Activated B cell treated with CpG ODN at 0.5 μM for 24 hours (primary cell): ENCODE data around the gene LCA5L. TPM values are rescaled to one million over a fixed set of nuclear protein-coding genes. Genes with fewer than 3 reads are reported as not detected.

Experiments
- ATAC-seq: fragments of 200-7000 bp; cut with Tn5 transposase; one replicate; pipeline ENCODE4 v1.10.0; 2021; ENCODE audit warnings: low read depth, mild to moderate bottlenecking, moderate library complexity
- CTCF ChIA-PET: fragments of 350-600 bp; sonication (Branson Sonifier 250); formaldehyde crosslinking; loops from one replicate; lab custom pipeline; 2021; ENCODE audit warnings: antibody characterized with exemption; lab: Charles Lee
- POLR2A ChIA-PET: fragments of 350-600 bp; sonication (Branson Sonifier 250); formaldehyde crosslinking; loops from one replicate; lab custom pipeline; 2021; ENCODE audit warnings: antibody characterized with exemption; lab: Charles Lee
- DNase-seq: peaks from one replicate; pipeline ENCODE4 v3.0.0; 2022
- H3K27ac Mint-ChIP-seq: one replicate; pipeline ENCODE4 v1.8.0; 2020; ENCODE audit warnings: mixed read lengths
- H3K27me3 Mint-ChIP-seq: one replicate; pipeline ENCODE4 v1.8.0; 2021; ENCODE audit warnings: mixed read lengths
- H3K36me3 Mint-ChIP-seq: one replicate; pipeline ENCODE4 v1.8.0; 2021; ENCODE audit warnings: low read depth, mixed read lengths
- H3K4me1 Mint-ChIP-seq: one replicate; pipeline ENCODE4 v1.8.0; 2021; ENCODE audit warnings: mixed read lengths
- H3K4me3 Mint-ChIP-seq: one replicate; pipeline ENCODE4 v1.8.0; 2020; ENCODE audit warnings: mild to moderate bottlenecking, mixed read lengths
- H3K9me3 Mint-ChIP-seq: one replicate; pipeline ENCODE4 v1.8.0; 2020; ENCODE audit warnings: mixed read lengths
- intact Hi-C: fragments of 100-400 bp; cut with micrococcal nuclease; formaldehyde crosslinking; loops from one replicate; pipeline ENCODE4 v1.15.1; 2024
- total RNA-seq: library from RNA; stranded (reverse); gene quantifications from 2 replicates; pipeline ENCODE4 v1.2.3, GENCODE V29; 2022
- TF ChIP-seq, protein P1 (sequence below): fragments of 200-600 bp; IDR thresholded peaks from one replicate; pipeline ENCODE4 v1.8.0; 2022; ENCODE audit warnings: antibody characterized with exemption, mild to moderate bottlenecking

Gene LCA5L
- total RNA-seq: 0.33 and 0.86 TPM in 2 replicates

DNA sequence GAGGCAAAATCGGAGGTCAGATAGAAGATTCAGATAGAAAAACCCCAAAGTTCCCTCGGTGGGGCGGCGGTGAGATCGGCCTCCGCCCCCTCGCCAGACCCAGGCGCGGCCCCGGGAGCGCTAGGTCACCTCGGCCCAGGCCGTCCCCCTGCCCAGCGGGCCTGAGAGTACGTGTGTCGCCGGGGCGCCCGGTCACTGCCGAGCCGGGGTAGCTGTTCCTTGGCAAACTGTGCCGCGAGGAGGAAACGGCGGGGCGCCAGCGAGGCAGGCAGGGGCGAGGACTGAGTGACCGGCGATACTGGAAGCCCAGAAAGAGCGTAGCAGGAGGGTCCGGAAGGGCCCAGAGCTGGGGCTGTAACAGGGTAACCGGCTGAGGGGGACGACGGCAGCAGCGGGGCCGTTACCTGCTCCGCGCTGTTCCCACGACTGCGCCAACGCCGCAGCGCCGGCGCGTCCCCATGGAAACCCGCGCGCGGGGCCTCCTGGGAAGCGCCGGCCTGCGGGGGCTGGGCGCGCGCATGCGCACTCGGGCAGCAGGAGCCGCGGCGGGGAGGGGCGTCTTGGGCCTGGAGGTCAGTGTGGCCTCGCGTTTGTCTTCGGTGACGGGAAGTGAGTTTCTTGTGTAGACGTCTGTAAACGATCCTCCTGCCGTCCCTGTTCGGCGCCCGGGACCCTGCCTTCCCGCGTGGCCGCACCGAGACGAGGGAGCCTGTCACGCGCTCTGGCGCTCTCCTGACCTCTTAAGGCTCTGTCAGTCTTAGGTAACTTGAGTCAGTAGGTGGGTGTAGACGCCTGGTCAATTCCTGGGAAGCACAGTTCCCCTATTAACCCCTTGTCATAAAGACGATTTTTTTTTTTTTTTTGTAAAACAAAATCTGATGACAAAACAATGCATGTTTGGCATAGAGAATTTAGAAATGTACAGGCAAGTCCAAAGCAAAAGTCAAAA is at the start of gene LCA5L:
Gene LCA5L (minus strand): TSS at position 458 of the 949 bp plus-strand sequence. CDS start 17,285 bp downstream, outside the sequence.
- H3K9me3 Mint-ChIP-seq: no peaks in the 10 kb centered on the region
- ChIA-PET POLR2A (interaction anchor here (0.6 to 2.1 kb wide), 3 partner anchors 132 to 1998 kb away, joined by 3 to 7 read pairs (median 3); partner anchors contain the start of gene BRWD1), CTCF (no interaction called here)
- DNase-seq (peak; percentile 95), ATAC-seq (peak; percentile 91)
- peak within 1 kb of the TSS; percentile 94 for H3K4me3 Mint-ChIP-seq
- H3K27me3 Mint-ChIP-seq: peaks cover 12% of the 10 kb centered on the region
- peak within 1 kb of the TSS; percentile 95 for H3K27ac Mint-ChIP-seq
- TF ChIP-seq, protein P1, sequence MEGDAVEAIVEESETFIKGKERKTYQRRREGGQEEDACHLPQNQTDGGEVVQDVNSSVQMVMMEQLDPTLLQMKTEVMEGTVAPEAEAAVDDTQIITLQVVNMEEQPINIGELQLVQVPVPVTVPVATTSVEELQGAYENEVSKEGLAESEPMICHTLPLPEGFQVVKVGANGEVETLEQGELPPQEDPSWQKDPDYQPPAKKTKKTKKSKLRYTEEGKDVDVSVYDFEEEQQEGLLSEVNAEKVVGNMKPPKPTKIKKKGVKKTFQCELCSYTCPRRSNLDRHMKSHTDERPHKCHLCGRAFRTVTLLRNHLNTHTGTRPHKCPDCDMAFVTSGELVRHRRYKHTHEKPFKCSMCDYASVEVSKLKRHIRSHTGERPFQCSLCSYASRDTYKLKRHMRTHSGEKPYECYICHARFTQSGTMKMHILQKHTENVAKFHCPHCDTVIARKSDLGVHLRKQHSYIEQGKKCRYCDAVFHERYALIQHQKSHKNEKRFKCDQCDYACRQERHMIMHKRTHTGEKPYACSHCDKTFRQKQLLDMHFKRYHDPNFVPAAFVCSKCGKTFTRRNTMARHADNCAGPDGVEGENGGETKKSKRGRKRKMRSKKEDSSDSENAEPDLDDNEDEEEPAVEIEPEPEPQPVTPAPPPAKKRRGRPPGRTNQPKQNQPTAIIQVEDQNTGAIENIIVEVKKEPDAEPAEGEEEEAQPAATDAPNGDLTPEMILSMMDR: no peak
- H3K36me3 Mint-ChIP-seq: peaks cover 6% of the 10 kb centered on the region
- H3K4me1 Mint-ChIP-seq: peaks cover 12% of the 10 kb centered on the region
- intact Hi-C loops: loop anchor here (1.0 to 2.0 kb wide), 5 partner anchors 58 to 1881 kb away; partner anchors contain the start of genes BRWD1, HMGN1 and PSMG1

DNA sequence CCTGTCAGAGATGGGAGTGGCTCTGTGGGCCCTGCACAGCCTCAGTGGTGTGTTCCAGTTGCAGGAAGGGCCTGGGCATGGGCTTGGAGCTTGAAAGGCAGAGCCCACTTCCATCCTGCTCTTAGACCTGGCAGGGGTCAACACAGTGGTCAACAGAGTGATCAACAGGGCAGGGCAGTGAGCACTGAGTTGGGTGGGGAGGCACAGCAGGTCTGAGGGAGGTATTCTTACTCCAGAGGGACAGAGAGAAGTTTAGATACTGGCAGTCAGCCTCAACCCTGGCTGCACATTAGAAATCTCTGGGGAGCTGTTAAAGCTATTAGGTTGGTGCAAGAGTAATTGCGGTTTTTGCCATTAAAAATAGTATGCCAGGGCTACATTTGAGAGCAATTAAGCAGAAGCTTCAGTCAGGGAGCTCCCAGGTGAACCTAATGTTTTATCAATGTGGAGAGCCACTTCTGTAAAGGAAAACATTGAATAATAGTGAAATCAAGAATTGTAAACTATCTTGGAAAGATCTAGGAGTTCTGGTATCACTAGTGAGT is 43.9 kb upstream of the LCA5L start:
- no peak for ATAC-seq
- H3K4me1 Mint-ChIP-seq: no peaks in the 10 kb centered on the region
- TF ChIP-seq, protein P1: no peak
- ChIA-PET CTCF (no interaction called here), POLR2A (no interaction called here)
- H3K27ac Mint-ChIP-seq: no peak overlapping the region
- peaks cover 2% of the 10 kb centered on the region for H3K36me3 Mint-ChIP-seq
- no peak overlapping the region for H3K4me3 Mint-ChIP-seq
- peaks cover 9% of the 10 kb centered on the region for H3K9me3 Mint-ChIP-seq
- intact Hi-C loops: no loop called here
- H3K27me3 Mint-ChIP-seq: no peaks in the 10 kb centered on the region
- DNase-seq: no peak

DNA sequence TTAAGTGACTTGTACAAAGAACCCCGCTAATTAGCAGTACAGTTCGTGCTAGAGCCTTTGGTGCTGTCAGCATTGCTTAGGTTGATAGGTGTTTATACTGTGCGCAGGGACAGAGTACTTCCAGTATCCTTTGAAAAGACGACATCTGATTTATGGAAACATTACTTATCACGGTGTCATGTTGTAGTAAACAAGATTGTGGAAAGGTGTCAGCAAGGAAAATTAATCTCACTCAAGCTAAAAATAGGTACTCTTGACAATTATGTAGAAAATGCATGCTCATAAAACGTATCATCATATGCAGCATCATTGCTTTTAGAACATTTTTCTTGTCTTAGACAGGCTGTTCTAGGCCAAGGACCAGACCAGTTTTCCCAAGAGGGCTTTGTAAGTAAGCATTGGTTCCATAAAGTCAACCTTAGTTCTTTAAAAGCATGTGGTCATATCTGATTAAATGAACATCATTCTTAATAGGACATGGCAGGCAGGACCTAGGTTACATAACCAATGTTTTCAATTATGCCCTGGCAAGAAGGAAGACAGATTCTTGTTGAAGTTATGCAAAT is 39.2 kb upstream of the LCA5L start:
- H3K4me1 Mint-ChIP-seq: no peaks in the 10 kb centered on the region
- ATAC-seq (no peak), DNase-seq (no peak)
- no peak overlapping the region for H3K27ac Mint-ChIP-seq
- TF ChIP-seq, protein P1: no peak
- POLR2A ChIA-PET: no interaction called here
- intact Hi-C loops: no loop called here
- CTCF ChIA-PET: no interaction called here
- H3K9me3 Mint-ChIP-seq: no peaks in the 10 kb centered on the region
- no peaks in the 10 kb centered on the region for H3K27me3 Mint-ChIP-seq
- H3K36me3 Mint-ChIP-seq: no peaks in the 10 kb centered on the region
- H3K4me3 Mint-ChIP-seq: no peak overlapping the region

DNA sequence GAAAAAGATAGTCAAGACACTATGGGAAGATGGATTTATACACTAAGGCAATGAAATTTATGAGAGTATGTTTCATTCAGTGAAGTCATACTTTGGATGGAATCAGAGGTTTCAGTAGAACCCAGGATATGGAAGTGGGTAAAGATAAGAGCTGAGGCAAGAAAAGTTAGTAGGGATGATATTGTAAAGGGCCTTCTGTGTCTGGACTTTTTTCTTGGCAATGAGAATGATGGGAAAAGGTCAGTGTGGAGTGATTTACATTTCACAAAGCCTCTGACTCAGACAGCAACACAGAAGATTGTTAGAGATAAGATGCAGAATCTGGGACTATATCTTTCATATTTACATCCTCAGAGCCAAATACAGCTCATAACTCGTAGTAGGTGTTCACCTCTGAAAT is 38.3 kb upstream of the LCA5L start:
- Mint-ChIP-seq H3K27me3 (no peaks in the 10 kb centered on the region), H3K9me3 (no peaks in the 10 kb centered on the region), H3K27ac (no peak overlapping the region), H3K36me3 (no peaks in the 10 kb centered on the region), H3K4me3 (no peak overlapping the region), H3K4me1 (no peaks in the 10 kb centered on the region)
- TF ChIP-seq, protein P1: no peak
- DNase-seq (no peak), ATAC-seq (no peak)
- intact Hi-C loops: no loop called here
- ChIA-PET CTCF (no interaction called here), POLR2A (no interaction called here)

GRCh38 chr21:39481886-39482285 is 36.3 kb upstream of the LCA5L start:
- ATAC-seq: no peak
- ChIA-PET POLR2A (no interaction called here), CTCF (no interaction called here)
- no peak overlapping the region for H3K27ac Mint-ChIP-seq
- intact Hi-C loops: no loop called here
- no peaks in the 10 kb centered on the region for H3K9me3 Mint-ChIP-seq
- DNase-seq: no peak
- no peaks in the 10 kb centered on the region for H3K4me1 Mint-ChIP-seq
- H3K36me3 Mint-ChIP-seq: no peaks in the 10 kb centered on the region
- H3K4me3 Mint-ChIP-seq: no peak overlapping the region
- no peaks in the 10 kb centered on the region for H3K27me3 Mint-ChIP-seq
- TF ChIP-seq, protein P1: no peak
